ENCODE data around the gene ARFIP2. TPM values are rescaled to one million over a fixed set of nuclear protein-coding genes. Genes with fewer than 3 reads are reported as not detected.

The ARFIP2 gene
- total RNA-seq, 2 donors from 2014 or later: 56.5 to 56.8 TPM

- no peaks in the 10 kb centered on the region for H3K9me3 ChIP-seq (ENCODE audit: control insufficient read depth, low read length)
- no peaks in the 10 kb centered on the region for H3K4me1 ChIP-seq (ENCODE audit: control insufficient read depth, insufficient read depth, low read length)
- no peak overlapping the region for H3K27ac ChIP-seq (ENCODE audit: low read depth, low read length)
- H3K27me3 Mint-ChIP-seq (ENCODE audit: insufficient read depth): no peaks in the 10 kb centered on the region
- no peak overlapping the region for H3K4me3 ChIP-seq (ENCODE audit: low read length)
- TF ChIP-seq CTCF (conservative IDR thresholded peaks at IDR 0.05): no peak
- H3K9ac ChIP-seq (ENCODE audit: extremely low read depth, low read length, poor library complexity, severe bottlenecking): no peak overlapping the region
- WGBS, 2 experiments (ENCODE audit: insufficient coverage in 1 of 2, insufficient read length in 1 of 2): 90 to 92% methylated on average over 2 of the region's 2 CpGs
- H3K4me1 Mint-ChIP-seq: no peaks in the 10 kb centered on the region
- no peak overlapping the region for H3K27ac Mint-ChIP-seq
- no peaks in the 10 kb centered on the region for H3K27me3 ChIP-seq (ENCODE audit: control insufficient read depth, insufficient read depth, low read length, poor library complexity, severe bottlenecking)
- DNase-seq: no peak
- H3K36me3 Mint-ChIP-seq (ENCODE audit: low read depth): peaks cover 7% of the 10 kb centered on the region
- H3K4me3 Mint-ChIP-seq: no peak overlapping the region
- H3K36me3 ChIP-seq (ENCODE audit: control insufficient read depth, insufficient read depth, low read length): peaks cover 45% of the 10 kb centered on the region
- H3K9me3 Mint-ChIP-seq: no peaks in the 10 kb centered on the region
Measured at GRCh38 chr11:6453152-6453551, 28.0 kb downstream of the ARFIP2 start.

GRCh38 chr11:6452219-6452618, 28.9 kb downstream of the ARFIP2 start:
- Histone ChIP-seq H3K36me3 (ENCODE audit: control insufficient read depth, insufficient read depth, low read length) (peaks cover 45% of the 10 kb centered on the region), H3K4me1 (ENCODE audit: control insufficient read depth, insufficient read depth, low read length) (no peaks in the 10 kb centered on the region), H3K9me3 (ENCODE audit: control insufficient read depth, low read length) (no peaks in the 10 kb centered on the region), H3K27me3 (ENCODE audit: control insufficient read depth, insufficient read depth, low read length, poor library complexity, severe bottlenecking) (no peaks in the 10 kb centered on the region), H3K9ac (ENCODE audit: extremely low read depth, low read length, poor library complexity, severe bottlenecking) (no peak overlapping the region), H3K27ac (ENCODE audit: low read depth, low read length) (no peak overlapping the region), H3K4me3 (ENCODE audit: low read length) (no peak overlapping the region)
- H3K27ac Mint-ChIP-seq: no peak overlapping the region
- no peak overlapping the region for H3K4me3 Mint-ChIP-seq
- TF ChIP-seq CTCF (conservative IDR thresholded peaks at IDR 0.05): no peak
- H3K27me3 Mint-ChIP-seq (ENCODE audit: insufficient read depth): no peaks in the 10 kb centered on the region
- no peaks in the 10 kb centered on the region for H3K9me3 Mint-ChIP-seq
- H3K36me3 Mint-ChIP-seq (ENCODE audit: low read depth): peaks cover 7% of the 10 kb centered on the region
- no peaks in the 10 kb centered on the region for H3K4me1 Mint-ChIP-seq
- 95 to 100% methylated on average over 1 to 3 of the region's 3 CpGs for WGBS, 2 experiments (ENCODE audit: insufficient coverage in 1 of 2, insufficient read length in 1 of 2)
- DNase-seq: no peak

- H3K4me3 ChIP-seq (ENCODE audit: low read length): no peak overlapping the region
- Mint-ChIP-seq H3K4me3 (no peak overlapping the region), H3K4me1 (peaks cover 6% of the 10 kb centered on the region), H3K9me3 (no peaks in the 10 kb centered on the region), H3K27me3 (ENCODE audit: insufficient read depth) (no peaks in the 10 kb centered on the region), H3K36me3 (ENCODE audit: low read depth) (no peaks in the 10 kb centered on the region), H3K27ac (no peak overlapping the region)
- no peaks in the 10 kb centered on the region for H3K9me3 ChIP-seq (ENCODE audit: control insufficient read depth, low read length)
- WGBS, 2 experiments (ENCODE audit: insufficient coverage in 1 of 2, insufficient read length in 1 of 2): 100% methylated on average over 3 of the region's 3 CpGs; no CpG with 5 or more reads in 1 of the 2 experiments
- H3K9ac ChIP-seq (ENCODE audit: extremely low read depth, low read length, poor library complexity, severe bottlenecking): no peak overlapping the region
- no peaks in the 10 kb centered on the region for H3K4me1 ChIP-seq (ENCODE audit: control insufficient read depth, insufficient read depth, low read length)
- no peak for DNase-seq
- H3K36me3 ChIP-seq (ENCODE audit: control insufficient read depth, insufficient read depth, low read length): peaks cover 35% of the 10 kb centered on the region
- H3K27ac ChIP-seq (ENCODE audit: low read depth, low read length): no peak overlapping the region
- TF ChIP-seq CTCF (conservative IDR thresholded peaks at IDR 0.05): no peak
- H3K27me3 ChIP-seq (ENCODE audit: control insufficient read depth, insufficient read depth, low read length, poor library complexity, severe bottlenecking): no peaks in the 10 kb centered on the region
Measured at GRCh38 chr11:6448574-6448973, 32.6 kb downstream of the ARFIP2 start.

Data from endodermal cell (in vitro differentiated cells).